ENCODE measurements around the gene SDR42E2. TPM values are rescaled to one million over a fixed set of nuclear protein-coding genes. Genes with fewer than 3 reads are reported as not detected.
A peak's percentile ranks its signal among the peaks of the same experiment; 100 is the strongest.

The SDR42E2 gene
- polyA plus RNA-seq, 1 of the 3 experiments (the other 2 are of a cell fraction), result not detected

- Histone ChIP-seq H3K9me3 (no peaks in the 10 kb centered on the region), H3K27me3 (ENCODE audit: insufficient read depth) (no peaks in the 10 kb centered on the region), H3F3A (replicated peaks; ENCODE audit: insufficient read depth) (peaks cover 23% of the 10 kb centered on the region), H3K9ac (no peak overlapping the region), H3K27ac (ENCODE audit: low read depth in 2 of 2, low read length in 1 of 2) (no peak overlapping the region), H3K79me2 (ENCODE audit: insufficient read depth) (peaks cover 30% of the 10 kb centered on the region), H4K20me1 (ENCODE audit: insufficient read depth) (peaks cover 4% of the 10 kb centered on the region), H3K4me1 (ENCODE audit: control insufficient read depth in 1 of 2, insufficient read depth in 2 of 2, low read depth in 1 of 2, low read length in 1 of 2) (peaks cover 7 to 9% of the 10 kb centered on the region in 2 experiments; a peak in 2 of 4 replicates), H3K4me3 (ENCODE audit: low read depth in 2 of 2, low read length in 1 of 2) (no peak overlapping the region), H3K9me2 (no peaks in the 10 kb centered on the region), H2AFZ (ENCODE audit: low read depth) (no peak overlapping the region), H3K36me3 (replicated peaks in 1 of 2; ENCODE audit: control insufficient read depth in 1 of 2, insufficient read depth in 2 of 2, low read length in 1 of 2) (no peaks in the 10 kb centered on the region), H3K4me2 (no peak overlapping the region)
- ChIA-PET POLR2A (no interaction called here), CTCF (interaction anchor here (1.0 to 5.6 kb wide), 8 partner anchors 9 to 117 kb away, joined by 3 to 66 read pairs (median 4); partner anchors contain the start of gene POLR3E)
- TF ChIP-seq TEAD4 (IDR thresholded peaks at IDR 0.05; ENCODE audit: borderline replicate concordance, insufficient read depth) (no peak), IRF3 (IDR thresholded peaks at IDR 0.05; ENCODE audit: low read depth, low read length) (no peak), MEF2A (IDR thresholded peaks at IDR 0.05; ENCODE audit: borderline replicate concordance, low read depth) (no peak), NFIC (IDR thresholded peaks at IDR 0.05; ENCODE audit: borderline replicate concordance) (no peak), SMC3 (IDR thresholded peaks at IDR 0.05; ENCODE audit: low read depth, low read length) (no peak), USF2 (IDR thresholded peaks at IDR 0.05; ENCODE audit: borderline replicate concordance, low read depth, low read length) (no peak), NRF1 (IDR thresholded peaks at IDR 0.05; ENCODE audit: low read depth, low read length) (no peak), RAD21 (IDR thresholded peaks at IDR 0.05; ENCODE audit: low read length) (no peak), EP300 (IDR thresholded peaks at IDR 0.05; ENCODE audit: borderline replicate concordance in 1 of 2, low read depth in 1 of 2, low read length in 1 of 2) (no peak)
- WGBS (ENCODE audit: low lambda C conversion rate), result 100% methylated on average over 2 of the region's 2 CpGs
- no peak for DNase-seq
Observed at GRCh38 chr16:22204091-22204655, 41.9 kb downstream of the SDR42E2 start.

GRCh38 chr16:22205577-22206012, 43.3 kb downstream of the SDR42E2 start:
- ChIA-PET POLR2A (interaction anchor here (1.6 kb wide), 1 partner anchor 92 kb away, joined by 14 read pairs; the partner anchor contains the start of gene POLR3E), CTCF (interaction anchor here (1.0 to 5.6 kb wide), 11 partner anchors 10 to 115 kb away, joined by 3 to 66 read pairs (median 5); partner anchors contain the start of gene POLR3E)
- Histone ChIP-seq H4K20me1 (ENCODE audit: insufficient read depth) (peaks cover 4% of the 10 kb centered on the region), H3K9me3 (no peaks in the 10 kb centered on the region), H3K4me1 (ENCODE audit: control insufficient read depth in 1 of 2, insufficient read depth in 2 of 2, low read depth in 1 of 2, low read length in 1 of 2) (peaks cover 6 to 7% of the 10 kb centered on the region in 2 experiments; a peak in 1 of 4 replicates), H3K4me3 (ENCODE audit: low read depth in 2 of 2, low read length in 1 of 2) (peak overlapping the region; percentile 64 to 87; a peak in 3 of 4 replicates), H3K79me2 (ENCODE audit: insufficient read depth) (peaks cover 44% of the 10 kb centered on the region), H3K27ac (ENCODE audit: low read depth in 2 of 2, low read length in 1 of 2) (peak overlapping the region; percentile 69 to 82), H3F3A (replicated peaks; ENCODE audit: insufficient read depth) (peaks cover 9% of the 10 kb centered on the region), H3K4me2 (peak overlapping the region; percentile 94; the same call in 1 of the 2 replicates), H2AFZ (ENCODE audit: low read depth) (peak overlapping the region; percentile 85), H3K9ac (peak overlapping the region; percentile 49; the same call in 1 of the 2 replicates), H3K9me2 (no peaks in the 10 kb centered on the region), H3K27me3 (ENCODE audit: insufficient read depth) (no peaks in the 10 kb centered on the region), H3K36me3 (replicated peaks in 1 of 2; ENCODE audit: control insufficient read depth in 1 of 2, insufficient read depth in 2 of 2, low read length in 1 of 2) (no peaks in the 10 kb centered on the region)
- TF ChIP-seq POLR2AphosphoS5 (IDR thresholded peaks at IDR 0.05; ENCODE audit: low read depth, low read length) (peak; percentile 73; the same call in 1 of the 2 replicates), NFIC (IDR thresholded peaks at IDR 0.05; ENCODE audit: borderline replicate concordance) (no peak), TAF1 (IDR thresholded peaks at IDR 0.05; ENCODE audit: borderline replicate concordance, low read depth, low read length) (no peak), GATA2 (CRISPR knock-in tag; IDR thresholded peaks at IDR 0.05) (no peak), CTCF (IDR thresholded peaks at IDR 0.05) (no peak)
- 6% methylated on average over 11 of the region's 11 CpGs for WGBS (ENCODE audit: low lambda C conversion rate)
- DNase-seq, result no peak

Data from SK-N-SH (cell line).